HG03139 (cell line): ENCODE results near the gene CPZ.
"Not testable (repeated sequence)": the region's sequence is repeated elsewhere in the genome, so short reads cannot be mapped to it uniquely, and the experiment has no call there.

Experiments
- ATAC-seq: cut with Tn5 transposase; IDR thresholded peaks from one replicate; pipeline ENCODE4 v1.9.1; 2021; ENCODE audit not compliant: unreplicated experiment

The CPZ gene

GRCh38 chr4:8634773-8635172 is 42.2 kb downstream of the CPZ start:
- ATAC-seq = not testable (repeated sequence)

GRCh38 chr4:8635897-8636554 is 43.5 kb downstream of the CPZ start:
- not testable (repeated sequence) for ATAC-seq

- ATAC-seq = no peak
These were observed 45.0 kb downstream of the CPZ start for GRCh38 chr4:8637456-8637984.

GRCh38 chr4:8639021-8639420 is 46.5 kb downstream of the CPZ start:
- ATAC-seq = no peak

- ATAC-seq = no peak
These were observed 47.5 kb downstream of the CPZ start for GRCh38 chr4:8639777-8640720.

- no peak for ATAC-seq
These were observed 48.3 kb downstream of the CPZ start for GRCh38 chr4:8640816-8641215.

GRCh38 chr4:8641256-8641655 is 48.7 kb downstream of the CPZ start:
- ATAC-seq = no peak

GRCh38 chr4:8641931-8642650 is 49.5 kb downstream of the CPZ start:
- no peak for ATAC-seq

- ATAC-seq = no peak
These were observed 50.2 kb downstream of the CPZ start for GRCh38 chr4:8642651-8643321.

- no peak for ATAC-seq
These were observed 50.9 kb downstream of the CPZ start for GRCh38 chr4:8643441-8643840.

GRCh38 chr4:8643986-8644385 is 51.4 kb downstream of the CPZ start:
- ATAC-seq = no peak

GRCh38 chr4:8644461-8644891 is 51.9 kb downstream of the CPZ start:
- no peak for ATAC-seq

GRCh38 chr4:8644966-8645752 is 52.6 kb downstream of the CPZ start:
- no peak for ATAC-seq

- ATAC-seq = no peak
These were observed 53.2 kb downstream of the CPZ start for GRCh38 chr4:8645753-8646124.

- no peak for ATAC-seq
These were observed 53.9 kb downstream of the CPZ start for GRCh38 chr4:8646296-8647093.

- ATAC-seq = no peak
These were observed 54.6 kb downstream of the CPZ start for GRCh38 chr4:8647094-8647570.

- no peak for ATAC-seq
These were observed 55.1 kb downstream of the CPZ start for GRCh38 chr4:8647626-8648025.

- no peak for ATAC-seq
These were observed 55.7 kb downstream of the CPZ start for GRCh38 chr4:8648296-8648695.
